HCT116 (cell line): ENCODE data around the gene MAP2K5. TPM values are rescaled to one million over a fixed set of nuclear protein-coding genes. Genes with fewer than 3 reads are reported as not detected.

Experiments
- ATAC-seq: fragments of 200-7000 bp; cut with Tn5 transposase; 2 replicates; pipeline ENCODE4 v1.9.1; 2020; ENCODE audit warnings: mild to moderate bottlenecking, moderate library complexity
- BruUV-seq: library from RNA; stranded (reverse); fragments of 400-500 nt; replicated peaks from 2 replicates; lab custom pipeline; 2021; lab: Mats Ljungman, UMichigan
- CTCF ChIA-PET: fragments of 300-600 bp; sonication (Branson Sonifier 250); formaldehyde crosslinking; loops from one replicate; lab custom pipeline; 2021; ENCODE audit warnings: antibody characterized with exemption; lab: Charles Lee
- POLR2A ChIA-PET: fragments of 300-600, 350-600 bp; sonication (Branson Sonifier 250); formaldehyde crosslinking; loops from one replicate; lab custom pipeline; 2021; ENCODE audit warnings: antibody characterized with exemption; lab: Charles Lee
- RAD21 ChIA-PET, 2 experiments: fragments of 300-600 bp; sonication (Branson Sonifier 250); formaldehyde crosslinking; loops; one replicate each; lab custom pipeline; 2023; ENCODE audit warnings: low total read pairs in 2 of 2; ENCODE audit not compliant: uncharacterized antibody in 2 of 2, unreplicated experiment in 2 of 2, low non-redundant PET in 1 of 2; lab: Charles Lee
- DNase-seq: peaks from one replicate; pipeline ENCODE4 v3.0.0-alpha.2; 2010; ENCODE audit warnings: low read depth, low spot score
- H2AFZ ChIP-seq: fragments of 200-600 bp; shearing (Covaris generic), sonication (generic); 2 replicates; pipeline ENCODE4 v1.6.1; 2017; ENCODE audit warnings: low read depth, mixed run types, mixed read lengths, antibody characterized with exemption, low read length; ENCODE audit not compliant: poor library complexity, severe bottlenecking
- H3K27ac ChIP-seq: 2 replicates; pipeline ENCODE4 v1.5.1; 2012; ENCODE audit warnings: low read depth, low read length
- H3K27me3 ChIP-seq: fragments of 200-600 bp; sonication (generic); 2 replicates; pipeline ENCODE4 v1.6.1; 2016; ENCODE audit warnings: mixed run types, low read length, mixed read lengths; ENCODE audit not compliant: insufficient read depth
- H3K36me3 ChIP-seq, 2 experiments: fragments of 200-500 bp in 1 of 2; fragments of 200-600 bp in 1 of 2; sonication (Bioruptor generic) in 1 of 2; sonication (generic) in 1 of 2; 2 replicates each; pipeline versions ENCODE4 v1.5.1 to v1.6.1; 2014 to 2016; ENCODE audit warnings: low read length in 2 of 2, inconsistent platforms in 1 of 2, mixed read lengths in 1 of 2, mixed run types in 1 of 2; ENCODE audit not compliant: insufficient read depth in 2 of 2, control insufficient read depth in 1 of 2
- H3K4me1 ChIP-seq, 2 experiments: fragments of 200-600 bp in 1 of 2; sonication (generic) in 1 of 2; 2 replicates each; pipeline versions ENCODE4 v1.5.1 to v1.6.1; 2012 to 2017; ENCODE audit warnings: low read length in 2 of 2, inconsistent platforms in 1 of 2, mild to moderate bottlenecking in 1 of 2, mixed read lengths in 1 of 2, mixed run types in 1 of 2, moderate library complexity in 1 of 2; ENCODE audit not compliant: insufficient read depth in 2 of 2, control insufficient read depth in 1 of 2
- H3K4me2 ChIP-seq: fragments of 200-600 bp; sonication (generic); 2 replicates; pipeline ENCODE4 v1.6.1; 2017; ENCODE audit warnings: mixed run types, low read length, mixed read lengths
- H3K4me3 ChIP-seq, 2 experiments: fragments of 200-600 bp in 1 of 2; sonication (generic) in 1 of 2; replicated peaks in 1 of 2; 2 replicates each; pipeline ENCODE4 v1.5.1; 2011 to 2016; ENCODE audit warnings: low read length in 2 of 2, control low read depth in 1 of 2, low read depth in 1 of 2, mild to moderate bottlenecking in 1 of 2, mixed read lengths in 1 of 2, mixed run types in 1 of 2
- H3K79me2 ChIP-seq: fragments of 200-600 bp; sonication (generic); 2 replicates; pipeline ENCODE4 v1.6.1; 2017; ENCODE audit warnings: mild to moderate bottlenecking, mixed run types, low read length, moderate library complexity, mixed read lengths; ENCODE audit not compliant: insufficient read depth
- H3K9ac ChIP-seq: fragments of 200-600 bp; sonication (generic); 2 replicates; pipeline ENCODE4 v1.6.1; 2016; ENCODE audit warnings: low read length, mixed read lengths
- H3K9me2 ChIP-seq: fragments of 200-600 bp; sonication (generic), shearing (Covaris generic); 2 replicates; pipeline ENCODE4 v1.6.1; 2017; ENCODE audit warnings: mixed run types, mild to moderate bottlenecking, moderate library complexity; ENCODE audit not compliant: insufficient read depth
- H3K9me3 ChIP-seq, 2 experiments: fragments of 200-500 bp in 1 of 2; fragments of 200-600 bp in 1 of 2; sonication (Bioruptor generic) in 1 of 2; sonication (generic) in 1 of 2; 2 replicates each; pipeline ENCODE4 v1.6.1; 2014 to 2017; ENCODE audit warnings: low read length in 2 of 2, mixed read lengths in 2 of 2, inconsistent platforms in 1 of 2, low read depth in 1 of 2, mild to moderate bottlenecking in 1 of 2, mixed run types in 1 of 2, moderate library complexity in 1 of 2; ENCODE audit not compliant: control insufficient read depth in 1 of 2, insufficient read depth in 1 of 2
- H4K20me1 ChIP-seq: fragments of 200-600 bp; sonication (generic), shearing (Covaris generic); 2 replicates; pipeline ENCODE4 v1.6.1; 2017; ENCODE audit warnings: mixed run types, mild to moderate bottlenecking, moderate library complexity; ENCODE audit not compliant: insufficient read depth
- ATF3 ChIP-seq: IDR thresholded peaks from 2 replicates; pipeline ENCODE4 v1.6.1; 2012
- CBX3 ChIP-seq: IDR thresholded peaks from 2 replicates; pipeline ENCODE4 v1.6.1; 2012; ENCODE audit warnings: low read depth
- CEBPB ChIP-seq: IDR thresholded peaks from 2 replicates; pipeline ENCODE4 v1.6.1; 2012; ENCODE audit warnings: low read depth
- CTCF ChIP-seq, 3 experiments: fragments of 200-600 bp in 1 of 3; sonication (generic) in 1 of 3; IDR thresholded peaks in 2 of 3; conservative IDR thresholded peaks in 1 of 3; 2 replicates each; pipeline ENCODE4 v1.5.1; 2012 to 2017; ENCODE audit warnings: low read depth in 2 of 3, low read length in 2 of 3, antibody characterized with exemption in 1 of 3, borderline replicate concordance in 1 of 3, control low read depth in 1 of 3, mild to moderate bottlenecking in 1 of 3, mixed read lengths in 1 of 3, mixed run types in 1 of 3, moderate library complexity in 1 of 3; ENCODE audit not compliant: insufficient read depth in 1 of 3
- ELF1 ChIP-seq: IDR thresholded peaks from 2 replicates; pipeline ENCODE4 v1.6.1; 2012; ENCODE audit warnings: low read depth, borderline replicate concordance
- FOSL1 ChIP-seq: IDR thresholded peaks from 2 replicates; pipeline ENCODE4 v1.6.1; 2012; ENCODE audit warnings: low read depth
- JUND ChIP-seq: IDR thresholded peaks from 2 replicates; pipeline ENCODE4 v1.6.1; 2012
- MAX ChIP-seq: IDR thresholded peaks from 2 replicates; pipeline ENCODE4 v1.6.1; 2012
- POLR2A ChIP-seq: IDR thresholded peaks from 2 replicates; pipeline ENCODE4 v1.7.0; 2011; ENCODE audit warnings: borderline replicate concordance; ENCODE audit not compliant: insufficient read depth, insufficient read length; ENCODE audit errors: extremely low read depth
- POLR2AphosphoS5 ChIP-seq: IDR thresholded peaks from 2 replicates; pipeline ENCODE4 v1.6.1; 2011; ENCODE audit warnings: mild to moderate bottlenecking, low read depth, low read length, moderate library complexity
- RAD21 ChIP-seq: IDR thresholded peaks from 2 replicates; pipeline ENCODE4 v1.6.1; 2012; ENCODE audit warnings: low read depth, mild to moderate bottlenecking
- REST ChIP-seq: IDR thresholded peaks from 2 replicates; pipeline ENCODE4 v1.6.1; 2012; ENCODE audit warnings: low read depth
- SIN3A ChIP-seq: IDR thresholded peaks from 2 replicates; pipeline ENCODE4 v1.6.1; 2012; ENCODE audit warnings: low read depth
- SP1 ChIP-seq: IDR thresholded peaks from 2 replicates; pipeline ENCODE4 v1.6.1; 2012; ENCODE audit warnings: low read depth
- TCF7L2 ChIP-seq: IDR thresholded peaks from 2 replicates; pipeline ENCODE4 v1.7.0; 2011; ENCODE audit warnings: borderline replicate concordance, inconsistent platforms; ENCODE audit not compliant: insufficient read depth, insufficient read length; ENCODE audit errors: extremely low read depth
- ZBTB33 ChIP-seq: IDR thresholded peaks from 2 replicates; pipeline ENCODE4 v1.6.1; 2011; ENCODE audit warnings: mild to moderate bottlenecking, low read length, moderate library complexity; ENCODE audit not compliant: insufficient replicate concordance; ENCODE audit errors: extremely low read depth
- ZFX ChIP-seq: fragments of 450-650 bp; IDR thresholded peaks from 2 replicates; pipeline ENCODE4 v1.6.1; 2017
- ZNF274 ChIP-seq: fragments of 200-500 bp; sonication (Bioruptor generic); IDR thresholded peaks from 2 replicates; pipeline ENCODE4 v1.6.1; 2014; ENCODE audit warnings: mild to moderate bottlenecking, low read depth, low read length, inconsistent platforms
- intact Hi-C: fragments of 100-400 bp; cut with micrococcal nuclease; formaldehyde crosslinking; loops from 2 replicates; pipeline ENCODE4 v1.10.0; 2022
- total RNA-seq: library from RNA; stranded (reverse); gene quantifications from one replicate; pipeline ENCODE4 v1.2.1, GENCODE V29; 2021; ENCODE audit not compliant: unreplicated experiment

MAP2K5 gene
- total RNA-seq, 1 experiment from 2014 or later, result 15.6 TPM

GRCh38 chr15:67823314-67824196 lies 281.1 kb downstream of the MAP2K5 start:
- Histone ChIP-seq H3K9ac (no peak overlapping the region), H3K36me3 (no peaks in the 10 kb centered on the region), H3K9me3 (no peaks in the 10 kb centered on the region), H3K4me2 (no peak overlapping the region), H3K4me1 (no peaks in the 10 kb centered on the region), H2AFZ (no peak overlapping the region), H3K4me3 (no peak overlapping the region), H4K20me1 (no peaks in the 10 kb centered on the region), H3K79me2 (no peaks in the 10 kb centered on the region), H3K9me2 (no peaks in the 10 kb centered on the region), H3K27ac (no peak overlapping the region), H3K27me3 (no peaks in the 10 kb centered on the region)
- DNase-seq, result no peak
- TF ChIP-seq ZFX (no peak), TCF7L2 (no peak), FOSL1 (no peak), POLR2A (no peak), CEBPB (no peak), ELF1 (no peak), POLR2AphosphoS5 (no peak), REST (no peak), SIN3A (no peak), JUND (no peak), CBX3 (no peak), RAD21 (no peak), MAX (no peak), ZNF274 (no peak), CTCF (IDR thresholded peaks at IDR 0.05 in 2 of 3, conservative IDR thresholded peaks at IDR 0.05 in 1 of 3; ENCODE audit: borderline replicate concordance in 1 of 3, insufficient read depth in 1 of 3, low read depth in 2 of 3, low read length in 2 of 3) (no peak), ZBTB33 (no peak), ATF3 (no peak), SP1 (no peak)
- BruUV-seq, result no TSS peak
- RAD21 ChIA-PET, result no interaction called here
- POLR2A ChIA-PET, result no interaction called here
- no peak for ATAC-seq
- intact Hi-C loops, result no loop called here
- CTCF ChIA-PET, result no interaction called here
